ENCODE results near the gene ZNF664. TPM values are rescaled to one million over a fixed set of nuclear protein-coding genes. Genes with fewer than 3 reads are reported as not detected.

The ZNF664 gene
- total RNA-seq, 2 experiments from 2014 or later: 45.6 to 59.8 TPM

GRCh38 chr12:124001343-124001742, 28.3 kb downstream of the ZNF664 start:
- H3K79me2 ChIP-seq (ENCODE audit: insufficient read depth, low read depth, low read length): no peaks in the 10 kb centered on the region
- DNase-seq (ENCODE audit: low spot score): no peak
- H2AFZ ChIP-seq (ENCODE audit: low read length): no peak overlapping the region
- no peak for TF ChIP-seq EZH2phosphoT487 (IDR thresholded peaks at IDR 0.05; ENCODE audit: borderline replicate concordance, low read depth, low read length)
- TF ChIP-seq CTCF (conservative IDR thresholded peaks at IDR 0.05; ENCODE audit: low read length): no peak
- H3K27ac ChIP-seq (ENCODE audit: low read depth, low read length, poor library complexity, severe bottlenecking): no peak overlapping the region
- no peaks in the 10 kb centered on the region for H4K20me1 ChIP-seq (ENCODE audit: insufficient read depth, low read length)
- POLR2A ChIA-PET: no interaction called here
- no peaks in the 10 kb centered on the region for H3K9me2 ChIP-seq (ENCODE audit: insufficient read depth, low read length)
- H3K4me2 ChIP-seq (ENCODE audit: low read length): no peak overlapping the region
- H3K9me3 ChIP-seq (ENCODE audit: low read length): no peaks in the 10 kb centered on the region
- H3K4me3 ChIP-seq (ENCODE audit: low read depth, low read length, poor library complexity, severe bottlenecking): no peak overlapping the region
- H3K4me1 ChIP-seq (ENCODE audit: insufficient read depth, low read length, poor library complexity, severe bottlenecking): peaks cover 6% of the 10 kb centered on the region
- peaks cover 66% of the 10 kb centered on the region; the same call in 1 of the 2 replicates for H3K36me3 ChIP-seq (ENCODE audit: insufficient read depth, low read length)
- intact Hi-C loops (cut with micrococcal nuclease; ENCODE audit: unreplicated experiment): no loop called here
- no TSS peak for BruUV-seq (replicated peaks)
- CTCF ChIA-PET (ENCODE audit: unreplicated experiment): no interaction called here

- no peak overlapping the region for H3K4me3 ChIP-seq (ENCODE audit: low read depth, low read length, poor library complexity, severe bottlenecking)
- H3K4me2 ChIP-seq (ENCODE audit: low read length): no peak overlapping the region
- intact Hi-C loops (cut with micrococcal nuclease; ENCODE audit: unreplicated experiment): no loop called here
- H4K20me1 ChIP-seq (ENCODE audit: insufficient read depth, low read length): no peaks in the 10 kb centered on the region
- POLR2A ChIA-PET: no interaction called here
- TF ChIP-seq EZH2phosphoT487 (IDR thresholded peaks at IDR 0.05; ENCODE audit: borderline replicate concordance, low read depth, low read length) (no peak), CTCF (conservative IDR thresholded peaks at IDR 0.05; ENCODE audit: low read length) (no peak)
- H3K9me2 ChIP-seq (ENCODE audit: insufficient read depth, low read length): no peaks in the 10 kb centered on the region
- peaks cover 10% of the 10 kb centered on the region for H3K4me1 ChIP-seq (ENCODE audit: insufficient read depth, low read length, poor library complexity, severe bottlenecking)
- H3K9me3 ChIP-seq (ENCODE audit: low read length): no peaks in the 10 kb centered on the region
- BruUV-seq (replicated peaks): no TSS peak
- H3K36me3 ChIP-seq (ENCODE audit: insufficient read depth, low read length): peaks cover 67% of the 10 kb centered on the region; the same call in 1 of the 2 replicates
- no peak overlapping the region for H2AFZ ChIP-seq (ENCODE audit: low read length)
- H3K27ac ChIP-seq (ENCODE audit: low read depth, low read length, poor library complexity, severe bottlenecking): no peak overlapping the region
- CTCF ChIA-PET (ENCODE audit: unreplicated experiment): no interaction called here
- H3K79me2 ChIP-seq (ENCODE audit: insufficient read depth, low read depth, low read length): no peaks in the 10 kb centered on the region
- no peak for DNase-seq (ENCODE audit: low spot score)
Observed at GRCh38 chr12:124002021-124002644, 29.1 kb downstream of the ZNF664 start.

GRCh38 chr12:124002654-124003053, 29.6 kb downstream of the ZNF664 start:
- POLR2A ChIA-PET: no interaction called here
- BruUV-seq (replicated peaks): no TSS peak
- Histone ChIP-seq H2AFZ (ENCODE audit: low read length) (no peak overlapping the region), H3K36me3 (ENCODE audit: insufficient read depth, low read length) (peaks cover 66% of the 10 kb centered on the region; the same call in 1 of the 2 replicates), H3K9me3 (ENCODE audit: low read length) (no peaks in the 10 kb centered on the region), H3K4me3 (ENCODE audit: low read depth, low read length, poor library complexity, severe bottlenecking) (no peak overlapping the region), H3K4me1 (ENCODE audit: insufficient read depth, low read length, poor library complexity, severe bottlenecking) (peaks cover 10% of the 10 kb centered on the region), H4K20me1 (ENCODE audit: insufficient read depth, low read length) (no peaks in the 10 kb centered on the region), H3K79me2 (ENCODE audit: insufficient read depth, low read depth, low read length) (no peaks in the 10 kb centered on the region), H3K4me2 (ENCODE audit: low read length) (no peak overlapping the region), H3K9me2 (ENCODE audit: insufficient read depth, low read length) (no peaks in the 10 kb centered on the region), H3K27ac (ENCODE audit: low read depth, low read length, poor library complexity, severe bottlenecking) (no peak overlapping the region)
- TF ChIP-seq EZH2phosphoT487 (IDR thresholded peaks at IDR 0.05; ENCODE audit: borderline replicate concordance, low read depth, low read length): no peak
- no peak for TF ChIP-seq CTCF (conservative IDR thresholded peaks at IDR 0.05; ENCODE audit: low read length)
- CTCF ChIA-PET (ENCODE audit: unreplicated experiment): no interaction called here
- no peak for DNase-seq (ENCODE audit: low spot score)
- intact Hi-C loops (cut with micrococcal nuclease; ENCODE audit: unreplicated experiment): no loop called here
